HEK293T (cell line): ENCODE results near the gene GABRB3.

Experiments used
- FOXA1 ChIP-seq: fragments of 450-650 bp; IDR thresholded peaks from 2 replicates; pipeline ENCODE4 v1.6.1; 2016; ENCODE audit warnings: mild to moderate bottlenecking
- NFRKB ChIP-seq: fragments of 450-650 bp; IDR thresholded peaks from 2 replicates; pipeline ENCODE4 v1.6.1; 2016; ENCODE audit warnings: mild to moderate bottlenecking, moderate library complexity
- SP1 ChIP-seq: fragments of 450-650 bp; IDR thresholded peaks from 2 replicates; pipeline ENCODE4 v1.6.1; 2017

DNA sequence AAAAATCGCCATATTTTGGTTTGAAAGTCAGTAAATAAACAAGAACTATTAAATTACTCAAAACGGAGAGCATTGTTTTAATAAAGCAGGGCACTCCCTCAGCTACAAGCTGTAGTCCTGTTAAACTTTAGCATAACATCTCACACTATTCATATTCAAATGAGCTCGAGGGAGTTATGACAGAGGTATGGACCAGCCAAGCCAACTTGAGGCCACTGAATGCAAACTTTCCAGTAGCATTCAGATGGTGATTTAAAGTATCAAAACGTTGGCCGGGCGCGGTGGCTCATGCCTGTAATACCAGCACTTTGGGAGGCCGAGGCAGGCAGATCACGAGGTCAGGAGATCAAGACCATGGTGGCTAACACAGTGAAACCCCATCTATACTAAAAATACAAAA, 132.9 kb downstream of the GABRB3 start:
- TF ChIP-seq NFRKB, result no peak
- TF ChIP-seq SP1, result no peak
- no peak for TF ChIP-seq FOXA1
